B cell (primary cell): ENCODE measurements around the gene PALM. TPM values are rescaled to one million over a fixed set of nuclear protein-coding genes. Genes with fewer than 3 reads are reported as not detected.

Experiments
- ATAC-seq: fragments of 200-7000 bp; cut with Tn5 transposase; one replicate; pipeline ENCODE4 v1.10.0; 2021; ENCODE audit warnings: low read depth, mild to moderate bottlenecking, moderate number of reproducible peaks, moderate library complexity
- CTCF ChIA-PET: fragments of 350-600 bp; sonication (Branson Sonifier 250); formaldehyde crosslinking; loops from one replicate; lab custom pipeline; 2021; ENCODE audit warnings: antibody characterized with exemption, inconsistent platforms; lab: Charles Lee
- POLR2A ChIA-PET: fragments of 350-600 bp; sonication (Branson Sonifier 250); formaldehyde crosslinking; loops from one replicate; lab custom pipeline; 2021; ENCODE audit warnings: antibody characterized with exemption; lab: Charles Lee
- DNase-seq: peaks from one replicate; pipeline ENCODE4 v3.0.0; 2013
- H2AFZ ChIP-seq: 2 replicates; pipeline ENCODE4 v1.6.1; 2012; ENCODE audit warnings: mild to moderate bottlenecking, low read depth, low read length; ENCODE audit not compliant: insufficient read depth, poor library complexity, severe bottlenecking
- H3K27ac ChIP-seq, 2 donors: 1 replicate in 1 of 2; 2 replicates in 1 of 2; pipeline ENCODE4 v1.5.1; 2012 to 2013; ENCODE audit warnings: low read length in 2 of 2, mild to moderate bottlenecking in 2 of 2, moderate library complexity in 1 of 2
- H3K27me3 ChIP-seq, 4 experiments: fragments of 200-600 bp in 1 of 4; sonication (generic) in 1 of 4; replicated peaks in 1 of 4; 1 replicate in 2 of 4; 2 replicates in 2 of 4; pipeline versions ENCODE4 v1.6.1 to v1.7.0; 2013 to 2016; ENCODE audit warnings: low read length in 3 of 4, mild to moderate bottlenecking in 2 of 4, mixed read lengths in 1 of 4, moderate library complexity in 1 of 4; ENCODE audit not compliant: insufficient read depth in 4 of 4, control insufficient read depth in 3 of 4; ENCODE audit errors: control extremely low read depth in 1 of 4
- H3K36me3 ChIP-seq, 2 experiments: replicated peaks in 1 of 2; 1 replicate in 1 of 2; 2 replicates in 1 of 2; pipeline versions ENCODE4 v1.6.1 to v1.7.1; 2013; ENCODE audit warnings: low read length in 1 of 2; ENCODE audit not compliant: insufficient read depth in 2 of 2, control insufficient read depth in 1 of 2; ENCODE audit errors: control extremely low read depth in 1 of 2, extremely low read depth in 1 of 2
- H3K4me1 ChIP-seq, 2 donors: fragments of 200-600 bp in 1 of 2; sonication (generic) in 1 of 2; 1 replicate in 1 of 2; 2 replicates in 1 of 2; pipeline versions ENCODE4 v1.5.1 to v1.6.1; 2013 to 2017; ENCODE audit warnings: low read length in 2 of 2; ENCODE audit not compliant: control insufficient read depth in 2 of 2, insufficient read depth in 2 of 2
- H3K4me2 ChIP-seq: replicated peaks from 2 replicates; pipeline ENCODE3; 2012; ENCODE audit warnings: mild to moderate bottlenecking, low read depth, low read length; ENCODE audit not compliant: poor library complexity, severe bottlenecking
- H3K4me3 ChIP-seq, 5 experiments: fragments of 200-600 bp in 1 of 5; sonication (generic) in 1 of 5; 1 replicate in 3 of 5; 2 replicates in 2 of 5; pipeline versions ENCODE4 v1.5.1 to v1.7.0; 2011 to 2016; ENCODE audit warnings: low read length in 4 of 5, mild to moderate bottlenecking in 4 of 5, low read depth in 2 of 5, control low read depth in 1 of 5, moderate library complexity in 1 of 5; ENCODE audit not compliant: insufficient read depth in 1 of 5; ENCODE audit errors: control extremely low read depth in 1 of 5, extremely low read depth in 1 of 5
- H3K79me2 ChIP-seq: fragments of 200-600 bp; sonication (generic); one replicate; pipeline ENCODE4 v1.6.0; 2016; ENCODE audit warnings: low read length; ENCODE audit not compliant: control insufficient read depth, insufficient read depth
- H3K9ac ChIP-seq: fragments of 200-600 bp; sonication (generic); 2 replicates; pipeline ENCODE4 v1.6.1; 2017; ENCODE audit warnings: mild to moderate bottlenecking, low read length, moderate library complexity
- H3K9me3 ChIP-seq, 3 donors: one replicate each; pipeline versions ENCODE4 v1.6.1 to v1.7.1; 2013; ENCODE audit warnings: low read length in 2 of 3; ENCODE audit not compliant: control insufficient read depth in 2 of 3, insufficient read depth in 1 of 3; ENCODE audit errors: control extremely low read depth in 1 of 3
- H4K20me1 ChIP-seq: 2 replicates; pipeline ENCODE4 v1.6.0; 2012; ENCODE audit warnings: mild to moderate bottlenecking, low read length; ENCODE audit not compliant: insufficient read depth, control insufficient read depth, poor library complexity, severe bottlenecking
- H3K27ac Mint-ChIP-seq: one replicate; pipeline ENCODE4 v1.8.0; 2021; ENCODE audit warnings: mixed read lengths
- H3K27me3 Mint-ChIP-seq: one replicate; pipeline ENCODE4 v1.8.0; 2021; ENCODE audit warnings: mixed read lengths
- H3K4me1 Mint-ChIP-seq: one replicate; pipeline ENCODE4 v1.8.0; 2021; ENCODE audit warnings: mixed read lengths
- H3K4me3 Mint-ChIP-seq: one replicate; pipeline ENCODE4 v1.8.0; 2021; ENCODE audit warnings: mixed read lengths
- H3K9me3 Mint-ChIP-seq: one replicate; pipeline ENCODE4 v1.8.0; 2022; ENCODE audit warnings: mixed read lengths; ENCODE audit not compliant: insufficient read depth
- CTCF ChIP-seq: fragments of 200-600 bp; IDR thresholded peaks from one replicate; pipeline ENCODE4 v1.8.0; 2022; ENCODE audit warnings: antibody characterized with exemption, mild to moderate bottlenecking
- EZH2 ChIP-seq: IDR thresholded peaks from 2 replicates; pipeline ENCODE4 v1.6.1; 2012; ENCODE audit warnings: borderline replicate concordance, low read depth, mild to moderate bottlenecking, moderate library complexity, low read length; ENCODE audit not compliant: insufficient read depth, poor library complexity, severe bottlenecking
- WGBS: methylation state at CpG from one replicate; pipeline ENCODE4 v1.1.5; 2013; ENCODE audit warnings: missing lambda C conversion rate; ENCODE audit not compliant: insufficient coverage; 5-methylcytosine and 5-hydroxymethylcytosine counted together
- intact Hi-C: fragments of 100-400 bp; cut with micrococcal nuclease; formaldehyde crosslinking; loops from one replicate; pipeline ENCODE4 v1.10.0; 2022
- polyA plus RNA-seq: library from polyadenylated mRNA; depleted of rRNA; stranded (reverse); fragments of >200 nt; gene quantifications from 2 replicates; pipeline ENCODE4 v1.2.3, GENCODE V29; 2012
- total RNA-seq, 2 donors: library from RNA; stranded (reverse); fragments of 120-200 nt in 1 of 2; gene quantifications; 1 replicate in 1 of 2; 2 replicates in 1 of 2; pipeline versions ENCODE4 v1.2.3 to v1.2.4, GENCODE V29; 2013 to 2022

Gene PALM
- total and polyA plus RNA-seq, 2 donors (not counting 1 experiment from before 2014, with no cell fraction given): 0.15 TPM; not detected in 1

- Histone ChIP-seq H3K27ac (no peak overlapping the region), H4K20me1 (no peaks in the 10 kb centered on the region), H3K4me3 (no peak overlapping the region), H3K79me2 (no peaks in the 10 kb centered on the region), H3K4me2 (no peak overlapping the region), H3K9ac (no peak overlapping the region), H3K9me3 (peaks cover 0 to 16% (median 0%) of the 10 kb centered on the region in 3 donors), H2AFZ (no peak overlapping the region), H3K27me3 (peaks cover 0 to 22% (median 0%) of the 10 kb centered on the region in 4 experiments), H3K36me3 (no peaks in the 10 kb centered on the region), H3K4me1 (peaks cover 0 to under 1% of the 10 kb centered on the region in 2 donors)
- peaks cover under 1% of the 10 kb centered on the region for H3K4me1 Mint-ChIP-seq
- POLR2A ChIA-PET: no interaction called here
- peaks cover 5% of the 10 kb centered on the region for H3K27me3 Mint-ChIP-seq
- no peak overlapping the region for H3K27ac Mint-ChIP-seq
- H3K9me3 Mint-ChIP-seq: no peaks in the 10 kb centered on the region
- no peak overlapping the region for H3K4me3 Mint-ChIP-seq
- intact Hi-C loops: no loop called here
- ATAC-seq: no peak
- WGBS: 100% methylated on average over 5 of the region's 7 CpGs
- CTCF ChIA-PET: no interaction called here
- DNase-seq: peak; percentile 5
- TF ChIP-seq EZH2: no peak
- TF ChIP-seq CTCF: no peak
Observed at GRCh38 chr19:765179-765738, 56.5 kb downstream of the PALM start.

- H2AFZ ChIP-seq: no peak overlapping the region
- ATAC-seq: no peak
- peaks cover 0 to 6% (median 0%) of the 10 kb centered on the region in 3 donors for H3K9me3 ChIP-seq
- WGBS: 94% methylated on average over 11 of the region's 14 CpGs
- DNase-seq: no peak
- Mint-ChIP-seq H3K9me3 (no peaks in the 10 kb centered on the region), H3K4me3 (no peak overlapping the region), H3K27me3 (peaks cover 10% of the 10 kb centered on the region), H3K27ac (no peak overlapping the region), H3K4me1 (peaks cover 2% of the 10 kb centered on the region)
- H3K4me3 ChIP-seq: no peak overlapping the region
- peaks cover 0 to 3% of the 10 kb centered on the region in 2 donors for H3K4me1 ChIP-seq
- TF ChIP-seq CTCF (no peak), EZH2 (no peak)
- intact Hi-C loops: no loop called here
- CTCF ChIA-PET: interaction anchor here (1.0 to 1.5 kb wide), 2 partner anchors 155 to 216 kb away, joined by 5 read pairs; partner anchors contain the start of gene WDR18
- H3K27me3 ChIP-seq: peaks cover 0 to 31% (median 0%) of the 10 kb centered on the region in 4 experiments
- H3K4me2 ChIP-seq: no peak overlapping the region
- H3K79me2 ChIP-seq: no peaks in the 10 kb centered on the region
- no peak overlapping the region for H3K9ac ChIP-seq
- H3K27ac ChIP-seq: no peak overlapping the region
- no peaks in the 10 kb centered on the region for H4K20me1 ChIP-seq
- H3K36me3 ChIP-seq: no peaks in the 10 kb centered on the region
- POLR2A ChIA-PET: no interaction called here
Observed at GRCh38 chr19:768424-768823, 59.7 kb downstream of the PALM start.
